PC-9 (cell line): ENCODE data around the gene MUC13.

Experiments used
- EZH2 ChIP-seq: fragments of 200-600 bp; sonication (generic); IDR thresholded peaks from 2 replicates; pipeline ENCODE4 v1.8.0; 2017; ENCODE audit warnings: antibody characterized with exemption, low read depth
- TF ChIP-seq, protein P1 (sequence below): fragments of 200-600 bp; sonication (generic); conservative IDR thresholded peaks from 2 replicates; pipeline ENCODE4 v1.6.1; 2017; ENCODE audit warnings: mixed run types, antibody characterized with exemption, mild to moderate bottlenecking, moderate library complexity

- no peak for TF ChIP-seq EZH2
- TF ChIP-seq, protein P1, sequence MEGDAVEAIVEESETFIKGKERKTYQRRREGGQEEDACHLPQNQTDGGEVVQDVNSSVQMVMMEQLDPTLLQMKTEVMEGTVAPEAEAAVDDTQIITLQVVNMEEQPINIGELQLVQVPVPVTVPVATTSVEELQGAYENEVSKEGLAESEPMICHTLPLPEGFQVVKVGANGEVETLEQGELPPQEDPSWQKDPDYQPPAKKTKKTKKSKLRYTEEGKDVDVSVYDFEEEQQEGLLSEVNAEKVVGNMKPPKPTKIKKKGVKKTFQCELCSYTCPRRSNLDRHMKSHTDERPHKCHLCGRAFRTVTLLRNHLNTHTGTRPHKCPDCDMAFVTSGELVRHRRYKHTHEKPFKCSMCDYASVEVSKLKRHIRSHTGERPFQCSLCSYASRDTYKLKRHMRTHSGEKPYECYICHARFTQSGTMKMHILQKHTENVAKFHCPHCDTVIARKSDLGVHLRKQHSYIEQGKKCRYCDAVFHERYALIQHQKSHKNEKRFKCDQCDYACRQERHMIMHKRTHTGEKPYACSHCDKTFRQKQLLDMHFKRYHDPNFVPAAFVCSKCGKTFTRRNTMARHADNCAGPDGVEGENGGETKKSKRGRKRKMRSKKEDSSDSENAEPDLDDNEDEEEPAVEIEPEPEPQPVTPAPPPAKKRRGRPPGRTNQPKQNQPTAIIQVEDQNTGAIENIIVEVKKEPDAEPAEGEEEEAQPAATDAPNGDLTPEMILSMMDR, result no peak
Observed at GRCh38 chr3:124873226-124873625, 61.3 kb downstream of the MUC13 start.
